ENCODE data around the gene SMIM8.

DNA sequence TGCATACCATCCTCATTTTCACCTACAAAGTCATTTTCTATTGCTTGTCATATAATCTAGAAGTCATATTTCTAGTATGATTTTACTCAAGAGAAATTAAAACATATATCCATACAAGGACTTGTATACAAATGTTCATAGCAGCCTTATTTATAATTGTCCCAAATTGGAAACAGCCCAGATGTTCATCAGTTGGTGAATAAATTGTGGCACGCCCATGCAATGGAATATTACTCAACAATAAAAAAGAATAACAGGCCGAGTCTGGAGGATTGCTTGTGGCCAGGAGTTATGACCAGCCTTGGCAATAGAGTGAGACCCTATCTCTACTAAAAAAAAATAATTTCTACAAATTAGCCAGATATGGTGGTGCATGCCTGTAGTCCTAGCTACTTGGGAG is 51.0 kb downstream of the SMIM8 start:
- TF ChIP-seq, protein P1, sequence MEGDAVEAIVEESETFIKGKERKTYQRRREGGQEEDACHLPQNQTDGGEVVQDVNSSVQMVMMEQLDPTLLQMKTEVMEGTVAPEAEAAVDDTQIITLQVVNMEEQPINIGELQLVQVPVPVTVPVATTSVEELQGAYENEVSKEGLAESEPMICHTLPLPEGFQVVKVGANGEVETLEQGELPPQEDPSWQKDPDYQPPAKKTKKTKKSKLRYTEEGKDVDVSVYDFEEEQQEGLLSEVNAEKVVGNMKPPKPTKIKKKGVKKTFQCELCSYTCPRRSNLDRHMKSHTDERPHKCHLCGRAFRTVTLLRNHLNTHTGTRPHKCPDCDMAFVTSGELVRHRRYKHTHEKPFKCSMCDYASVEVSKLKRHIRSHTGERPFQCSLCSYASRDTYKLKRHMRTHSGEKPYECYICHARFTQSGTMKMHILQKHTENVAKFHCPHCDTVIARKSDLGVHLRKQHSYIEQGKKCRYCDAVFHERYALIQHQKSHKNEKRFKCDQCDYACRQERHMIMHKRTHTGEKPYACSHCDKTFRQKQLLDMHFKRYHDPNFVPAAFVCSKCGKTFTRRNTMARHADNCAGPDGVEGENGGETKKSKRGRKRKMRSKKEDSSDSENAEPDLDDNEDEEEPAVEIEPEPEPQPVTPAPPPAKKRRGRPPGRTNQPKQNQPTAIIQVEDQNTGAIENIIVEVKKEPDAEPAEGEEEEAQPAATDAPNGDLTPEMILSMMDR (IDR thresholded peaks at IDR 0.05; ENCODE audit: poor library complexity) = no peak
- no peak for TF ChIP-seq EZH2 (IDR thresholded peaks at IDR 0.05; ENCODE audit: borderline replicate concordance)

Measured in hepatocyte (in vitro differentiated cells).